Left lobe of liver (tissue), 2 donors: ENCODE data around the gene RBM23. TPM values are rescaled to one million over a fixed set of nuclear protein-coding genes. Genes with fewer than 3 reads are reported as not detected.
"Not testable (repeated sequence)": the region's sequence is repeated elsewhere in the genome, so short reads cannot be mapped to it uniquely, and the experiment has no call there.

Experiments used
- ATAC-seq: fragments of 200-7000 bp; cut with Tn5 transposase; one replicate; pipeline ENCODE4 v1.9.1; 2020; ENCODE audit warnings: mild to moderate bottlenecking, moderate library complexity
- DNase-seq: peaks from one replicate; pipeline ENCODE4 v3.0.0-alpha.2; 2020; ENCODE audit warnings: low spot score
- total RNA-seq: library from RNA; stranded (reverse); gene quantifications from one replicate; pipeline ENCODE4 v1.2.1, GENCODE V29; 2021
- donor health status: DM: no; HTN: no; CAD: no; lungs with moderate emphysema.
- donor health status: DM: no; HTN: yes; CAD: no.

The RBM23 gene
- 35.3 TPM for total RNA-seq

- ATAC-seq (peak; percentile 86), DNase-seq (peak; percentile 99)
These were observed at the start of gene RBM23 for GRCh38 chr14:22918804-22919600. Gene RBM23, minus strand, starts transcription at chr14:22919149.

GRCh38 chr14:22966783-22967269 lies 47.9 kb upstream of the RBM23 start:
- DNase-seq (no peak), ATAC-seq (no peak)

GRCh38 chr14:22965916-22966782 lies 47.2 kb upstream of the RBM23 start:
- ATAC-seq, DNase-seq: not testable (repeated sequence)

- DNase-seq (no peak), ATAC-seq (no peak)
These were observed 43.2 kb upstream of the RBM23 start for GRCh38 chr14:22962061-22962676.

- peak; percentile 42 for ATAC-seq
These were observed 37.0 kb upstream of the RBM23 start for GRCh38 chr14:22955702-22956569.

GRCh38 chr14:22952418-22952817 lies 33.5 kb upstream of the RBM23 start:
- ATAC-seq (no peak), DNase-seq (no peak)

More at GRCh38 chr14:22955702-22956569, 37.0 kb upstream of the RBM23 start:
- DNase-seq = no peak

GRCh38 chr14:22951795-22952194 lies 32.8 kb upstream of the RBM23 start:
- DNase-seq, ATAC-seq: not testable (repeated sequence)

- no peak for ATAC-seq
These were observed 26.7 kb upstream of the RBM23 start for GRCh38 chr14:22945642-22946041.

GRCh38 chr14:22939684-22940083 lies 20.7 kb upstream of the RBM23 start:
- DNase-seq = no peak
- no peak for ATAC-seq

More at GRCh38 chr14:22945642-22946041, 26.7 kb upstream of the RBM23 start:
- DNase-seq = no peak

GRCh38 chr14:22935156-22935555 lies 16.2 kb upstream of the RBM23 start:
- no peak for DNase-seq
- ATAC-seq = no peak

GRCh38 chr14:22932146-22932545 lies 13.2 kb upstream of the RBM23 start:
- no peak for DNase-seq
- no peak for ATAC-seq

GRCh38 chr14:22929961-22930364 lies 11.0 kb upstream of the RBM23 start:
- DNase-seq (no peak), ATAC-seq (peak; percentile 8)

- peak; percentile 99 for DNase-seq
- peak; percentile 95 for ATAC-seq
These were observed 10.4 kb upstream of the RBM23 start, which contains the start of gene PRMT5 for GRCh38 chr14:22929104-22929960. Gene PRMT5, minus strand, starts transcription at chr14:22929376. Its CDS starts 15 bp downstream, at chr14:22929361.

- DNase-seq (no peak), ATAC-seq (no peak)
These were observed 9.5 kb upstream of the RBM23 start for GRCh38 chr14:22928237-22929103.

GRCh38 chr14:22926316-22926715 lies 7.4 kb upstream of the RBM23 start:
- ATAC-seq (no peak), DNase-seq (no peak)

- no peak for ATAC-seq
These were observed 6.6 kb upstream of the RBM23 start for GRCh38 chr14:22925513-22925912.

GRCh38 chr14:22923746-22924145 lies 4.8 kb upstream of the RBM23 start:
- ATAC-seq (no peak), DNase-seq (no peak)

More at GRCh38 chr14:22925513-22925912, 6.6 kb upstream of the RBM23 start:
- DNase-seq = no peak

- ATAC-seq (no peak), DNase-seq (no peak)
These were observed 3.3 kb upstream of the RBM23 start for GRCh38 chr14:22922294-22922693.
